Right hindlimb (tissue), 1 donor: ENCODE results near the gene CDC34.

Experiments
- DNase-seq: peaks from one replicate; pipeline ENCODE4 v3.0.0-alpha.2; 2018

CDC34 gene

DNA sequence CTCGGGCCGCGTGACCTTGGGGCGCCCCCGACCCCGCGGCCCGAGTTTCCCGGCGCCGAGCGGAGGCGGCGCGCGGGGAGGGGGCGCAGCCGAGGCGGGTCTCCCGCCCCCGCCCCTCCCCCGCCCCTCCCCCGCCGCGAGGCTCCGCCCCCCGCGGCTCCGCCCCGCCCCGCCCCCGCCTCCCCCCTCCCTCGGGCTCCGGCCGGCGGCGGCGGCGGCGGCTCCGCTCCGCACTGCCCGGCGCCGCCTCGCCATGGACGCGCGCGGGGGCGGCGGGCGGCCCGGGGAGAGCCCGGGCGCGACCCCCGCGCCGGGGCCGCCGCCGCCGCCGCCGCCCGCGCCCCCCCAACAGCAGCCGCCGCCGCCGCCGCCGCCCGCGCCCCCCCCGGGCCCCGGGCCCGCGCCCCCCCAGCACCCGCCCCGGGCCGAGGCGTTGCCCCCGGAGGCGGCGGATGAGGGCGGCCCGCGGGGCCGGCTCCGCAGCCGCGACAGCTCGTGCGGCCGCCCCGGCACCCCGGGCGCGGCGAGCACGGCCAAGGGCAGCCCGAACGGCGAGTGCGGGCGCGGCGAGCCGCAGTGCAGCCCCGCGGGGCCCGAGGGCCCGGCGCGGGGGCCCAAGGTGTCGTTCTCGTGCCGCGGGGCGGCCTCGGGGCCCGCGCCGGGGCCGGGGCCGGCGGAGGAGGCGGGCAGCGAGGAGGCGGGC lies 58.3 kb downstream of the CDC34 start, which contains the start of gene HCN2:
Gene HCN2 (plus strand): TSS at position 189 of the 703 bp plus-strand sequence. CDS start 65 bp downstream, at position 254.
- no peak for DNase-seq

DNA sequence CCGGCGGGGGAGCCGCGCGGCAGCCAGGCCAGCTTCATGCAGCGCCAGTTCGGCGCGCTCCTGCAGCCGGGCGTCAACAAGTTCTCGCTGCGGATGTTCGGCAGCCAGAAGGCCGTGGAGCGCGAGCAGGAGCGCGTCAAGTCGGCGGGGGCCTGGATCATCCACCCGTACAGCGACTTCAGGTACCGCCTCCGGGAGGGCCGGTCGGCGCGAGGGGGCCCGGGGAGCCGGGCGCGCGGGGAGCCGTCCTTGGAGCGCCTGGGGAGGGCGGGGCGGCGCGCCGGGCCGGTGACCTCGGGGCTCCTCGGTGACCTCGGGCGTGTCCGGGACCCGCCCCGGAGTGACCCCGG lies 58.8 kb downstream of the CDC34 start:
- DNase-seq = no peak

DNA sequence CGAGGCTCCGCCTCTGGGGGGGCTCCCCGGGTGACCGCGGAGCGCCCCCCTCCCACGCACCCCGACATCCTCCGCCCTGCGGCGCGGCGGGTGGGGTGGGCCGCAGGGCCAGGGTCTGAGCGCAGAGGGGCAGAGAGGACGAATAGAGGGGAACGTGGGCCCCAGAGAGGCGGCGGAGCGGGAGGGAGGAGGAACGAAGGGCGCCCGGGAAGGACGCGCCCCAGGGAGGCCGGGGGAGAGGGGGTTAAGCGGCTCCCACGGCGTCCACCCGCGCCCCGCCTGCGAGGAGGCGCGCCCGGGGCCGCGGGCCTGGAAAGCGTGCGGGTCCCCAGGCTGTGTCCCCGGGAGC lies 59.2 kb downstream of the CDC34 start:
- no peak for DNase-seq

DNA sequence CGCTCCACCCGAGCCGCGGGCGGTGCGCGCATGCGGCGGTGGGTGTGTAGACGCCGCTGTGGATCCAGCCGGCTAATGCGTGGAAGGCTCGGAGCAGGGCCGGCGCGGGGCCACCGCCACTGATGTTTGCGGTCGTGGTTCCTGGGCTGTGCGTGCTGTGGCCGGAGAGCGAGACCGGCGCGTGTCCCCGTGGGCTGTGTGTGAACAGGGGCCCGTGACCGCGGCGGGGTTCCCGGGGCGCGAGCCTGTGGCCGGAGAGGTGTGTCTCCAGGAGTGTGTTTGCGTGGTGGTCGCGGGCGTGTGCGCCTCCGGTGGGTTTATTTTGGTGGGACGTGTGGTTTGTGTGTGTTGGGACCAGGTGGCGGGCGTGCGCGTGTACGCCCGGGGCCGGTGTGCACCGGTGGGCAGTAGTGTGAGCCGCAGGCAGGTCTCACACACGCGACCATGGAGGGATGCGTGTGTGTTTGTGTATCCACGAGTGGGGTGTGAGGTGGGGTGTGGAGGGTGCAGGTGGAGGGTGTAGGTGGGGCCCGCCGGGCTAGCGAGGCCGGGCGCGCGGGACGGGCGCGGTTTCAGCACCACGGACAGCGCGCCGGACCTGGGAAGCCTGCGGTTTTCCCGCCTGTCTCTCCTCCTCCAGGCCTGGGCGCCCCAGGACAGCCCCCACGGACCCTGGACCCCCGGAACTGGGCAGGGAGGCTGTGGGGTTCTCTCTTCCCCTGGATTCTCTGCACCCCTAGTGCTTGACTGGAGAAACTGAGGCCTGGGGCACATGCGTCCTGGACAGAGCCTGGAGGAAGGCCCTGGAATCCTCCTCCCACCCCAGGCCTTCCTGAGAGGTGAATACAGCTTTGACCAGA lies 59.8 kb downstream of the CDC34 start:
- DNase-seq = no peak
